NK-92 treated with Interleukin-12 subunit alpha and Interleukin-12 subunit beta, amount 100 ng/mL, for 24 hours (cell line): ENCODE data around the gene ABCF3.

Experiments
- DNase-seq: peaks from one replicate; lab custom pipeline; 2025; lab: John Stamatoyannopoulos, UW

Gene ABCF3

DNA sequence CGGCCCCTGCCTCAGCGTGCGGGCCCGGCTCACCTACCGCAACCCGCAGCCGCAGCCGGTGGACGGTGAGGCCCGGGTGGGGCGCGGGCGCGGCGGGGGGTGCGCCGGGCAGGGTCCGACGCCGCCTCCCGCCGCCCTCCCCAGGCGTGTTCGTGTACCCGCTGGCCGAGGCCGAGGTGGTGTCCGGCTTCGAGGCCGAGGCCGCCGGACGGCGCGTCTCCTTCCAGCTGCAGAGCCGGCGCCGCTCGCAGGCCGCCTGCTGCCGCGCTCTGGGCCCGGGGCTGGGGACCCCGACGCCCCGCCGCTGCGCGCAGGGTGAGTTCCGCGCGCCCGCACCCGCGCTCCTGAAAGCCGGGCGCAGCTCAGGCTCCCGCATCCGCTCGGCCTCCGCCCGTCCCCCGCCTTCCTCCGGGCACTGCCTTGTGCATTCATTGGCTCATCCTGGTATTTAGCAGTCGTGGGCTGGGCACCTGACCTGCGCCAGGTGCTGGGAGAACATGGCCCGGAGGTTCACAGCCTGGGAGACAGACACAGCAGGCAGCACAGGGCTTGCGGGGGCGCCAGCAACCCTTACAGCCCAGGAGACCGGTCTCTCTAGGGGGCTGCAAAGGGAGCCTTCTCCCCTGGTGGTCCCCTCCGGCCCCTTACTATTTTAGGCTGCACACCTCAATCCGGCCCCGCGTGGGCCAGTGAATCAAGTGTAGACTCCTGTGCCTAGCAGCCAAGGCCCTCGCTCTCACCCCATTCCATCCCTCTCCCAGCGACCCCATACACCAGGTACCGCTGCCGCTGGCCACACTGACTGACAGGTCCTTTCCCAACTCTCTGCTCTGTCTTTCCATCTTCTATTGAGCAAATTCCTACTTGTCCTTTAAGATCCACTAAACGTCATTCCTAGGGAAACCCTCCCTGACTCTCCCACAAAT lies 44.9 kb downstream of the ABCF3 start:
- DNase-seq = no peak

- DNase-seq = no peak
Observed at GRCh38 chr3:184231671-184232070, 45.7 kb downstream of the ABCF3 start.

DNA sequence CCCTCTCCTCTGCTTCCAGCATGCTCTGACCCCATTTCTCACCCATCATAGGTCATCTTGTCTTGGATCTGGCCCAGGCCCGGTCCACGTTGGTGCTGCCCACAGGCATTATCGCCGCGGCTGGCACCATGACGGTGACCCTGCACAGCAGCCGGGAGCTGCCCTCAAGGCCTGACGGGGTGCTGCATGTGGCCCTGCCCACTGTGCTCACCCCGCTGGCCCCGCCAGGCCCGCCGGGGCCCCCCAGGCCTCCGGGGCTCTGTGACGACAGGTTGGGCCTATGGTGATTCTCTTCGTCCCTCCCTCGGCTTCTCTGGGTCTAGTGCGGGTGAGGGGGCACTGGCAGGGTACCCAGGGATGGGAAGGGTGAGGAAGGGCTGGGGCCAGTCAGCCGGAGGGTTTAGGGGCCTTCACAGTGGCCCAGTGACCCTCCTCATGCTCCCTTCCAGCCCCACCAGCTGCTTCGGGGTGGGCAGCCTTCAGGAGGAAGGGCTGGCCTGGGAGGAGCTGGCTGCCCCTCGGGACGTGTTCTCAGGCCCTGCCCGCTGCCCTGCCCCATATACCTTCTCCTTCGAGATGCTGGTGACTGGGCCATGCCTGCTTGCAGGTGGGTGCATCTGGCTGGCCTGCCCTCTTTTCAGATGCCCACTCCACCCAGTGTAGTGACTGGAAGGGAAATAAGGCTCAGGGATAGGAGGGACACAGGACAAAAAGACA lies 47.3 kb downstream of the ABCF3 start:
- DNase-seq = no peak

- no peak for DNase-seq
Observed at GRCh38 chr3:184234224-184234623, 48.2 kb downstream of the ABCF3 start.

GRCh38 chr3:184234671-184235380 lies 48.8 kb downstream of the ABCF3 start:
- no peak for DNase-seq

GRCh38 chr3:184235381-184236032 lies 49.5 kb downstream of the ABCF3 start:
- no peak for DNase-seq

- DNase-seq = no peak
Observed at GRCh38 chr3:184236033-184236410, 50.0 kb downstream of the ABCF3 start.

- DNase-seq = no peak
Observed at GRCh38 chr3:184236636-184237035, 50.6 kb downstream of the ABCF3 start.

GRCh38 chr3:184237211-184237610 lies 51.2 kb downstream of the ABCF3 start:
- no peak for DNase-seq

- no peak for DNase-seq
Observed at GRCh38 chr3:184237807-184238206, 51.8 kb downstream of the ABCF3 start.

DNA sequence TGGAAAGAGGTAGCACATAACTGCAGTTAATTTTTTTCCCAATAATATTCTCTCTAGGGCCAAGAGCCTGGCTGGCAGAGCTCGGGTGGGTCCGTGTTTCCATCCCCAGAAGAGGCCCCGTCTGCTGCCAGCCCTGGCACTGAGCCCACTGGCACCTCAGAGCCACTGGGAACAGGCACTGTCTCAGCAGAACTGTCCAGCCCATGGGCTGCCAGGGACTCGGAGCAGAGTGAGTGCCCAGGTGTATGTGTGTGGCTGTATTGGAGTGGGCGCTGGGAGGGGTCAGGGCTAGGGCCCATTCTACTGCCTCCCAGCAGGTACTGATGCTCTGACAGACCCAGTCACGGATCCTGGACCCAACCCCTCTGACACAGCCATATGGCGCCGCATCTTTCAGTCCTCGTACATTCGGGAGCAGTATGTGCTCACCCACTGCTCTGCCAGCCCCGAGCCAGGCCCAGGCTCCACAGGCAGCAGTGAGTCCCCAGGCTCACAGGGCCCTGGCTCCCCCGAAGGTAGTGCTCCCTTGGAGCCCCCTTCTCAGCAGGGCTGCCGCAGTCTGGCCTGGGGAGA lies 52.3 kb downstream of the ABCF3 start:
- DNase-seq = no peak

DNA sequence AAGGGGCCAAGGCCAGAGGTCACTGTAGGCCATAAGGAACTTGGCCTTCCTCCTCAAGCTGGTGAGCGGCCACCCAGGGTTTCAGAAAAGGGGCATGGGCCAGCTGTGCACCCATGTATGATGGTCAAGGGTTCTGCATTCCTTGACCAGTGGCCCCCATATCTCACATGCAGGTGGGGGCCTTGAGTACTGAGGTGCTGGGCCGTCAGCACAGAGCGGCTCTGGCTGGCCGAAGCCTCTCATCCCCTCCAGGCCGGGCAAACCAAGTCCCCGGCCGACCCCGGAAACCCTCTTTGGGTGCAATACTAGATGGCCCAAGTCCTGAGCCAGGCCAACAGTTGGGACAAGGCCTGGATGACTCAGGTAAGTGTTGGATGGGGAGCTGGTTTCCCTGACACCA lies 53.2 kb downstream of the ABCF3 start:
- no peak for DNase-seq

GRCh38 chr3:184239708-184240107 lies 53.7 kb downstream of the ABCF3 start:
- DNase-seq = no peak

GRCh38 chr3:184240384-184241140 lies 54.6 kb downstream of the ABCF3 start:
- DNase-seq = no peak

GRCh38 chr3:184241141-184241446 lies 55.1 kb downstream of the ABCF3 start:
- no peak for DNase-seq

DNA sequence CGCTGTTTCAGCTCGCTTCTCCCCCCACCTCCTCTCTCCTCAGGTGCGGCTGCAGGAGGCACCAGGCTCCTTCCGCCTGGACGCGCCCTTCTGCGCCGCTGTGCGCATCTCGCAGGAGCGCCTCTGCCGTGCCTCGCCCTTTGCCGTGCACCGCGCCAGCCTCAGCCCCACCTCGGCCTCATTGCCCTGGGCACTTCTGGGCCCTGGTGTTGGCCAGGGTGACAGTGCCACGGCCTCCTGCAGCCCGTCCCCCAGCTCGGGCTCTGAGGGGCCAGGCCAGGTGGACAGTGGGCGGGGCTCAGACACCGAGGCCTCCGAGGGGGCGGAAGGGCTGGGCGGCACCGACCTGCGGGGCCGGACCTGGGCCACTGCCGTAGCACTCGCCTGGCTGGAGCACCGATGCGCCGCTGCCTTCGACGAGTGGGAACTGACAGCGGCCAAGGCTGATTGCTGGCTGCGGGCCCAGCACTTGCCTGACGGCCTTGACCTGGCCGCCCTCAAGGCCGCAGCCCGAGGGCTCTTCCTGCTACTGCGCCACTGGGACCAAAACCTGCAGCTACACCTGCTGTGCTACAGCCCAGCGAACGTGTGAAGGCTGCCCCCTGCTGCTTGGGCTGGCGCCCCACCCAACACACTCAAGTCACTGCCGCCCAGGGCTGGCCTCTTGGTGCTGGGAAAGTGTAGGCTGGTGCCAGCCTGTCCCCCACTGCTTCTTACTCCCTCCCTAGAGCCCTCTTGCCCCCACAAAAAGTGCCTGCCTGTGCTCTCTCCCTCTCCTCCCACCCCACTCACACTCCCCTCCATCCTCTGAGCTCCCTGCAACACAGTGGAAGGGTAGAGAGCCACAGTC lies 55.7 kb downstream of the ABCF3 start:
- no peak for DNase-seq

- no peak for DNase-seq
Observed at GRCh38 chr3:184242297-184242685, 56.3 kb downstream of the ABCF3 start.
